ENCODE data around the gene SPHK2.
"Not testable (repeated sequence)": the region's sequence is repeated elsewhere in the genome, so short reads cannot be mapped to it uniquely, and the experiment has no call there.

Gene SPHK2

GRCh38 chr19:48624791-48625723 lies 5.8 kb downstream of the SPHK2 start:
- DNase-seq (ENCODE audit: low spot score), result no peak

- no peak for DNase-seq (ENCODE audit: low spot score)
Measured at GRCh38 chr19:48625891-48626327, 6.6 kb downstream of the SPHK2 start.

GRCh38 chr19:48627201-48627864 lies 8.0 kb downstream of the SPHK2 start:
- no peak for DNase-seq (ENCODE audit: low spot score)

- no peak for DNase-seq (ENCODE audit: low spot score)
Measured at GRCh38 chr19:48627865-48628314, 8.6 kb downstream of the SPHK2 start.

GRCh38 chr19:48628486-48629296 lies 9.4 kb downstream of the SPHK2 start:
- DNase-seq (ENCODE audit: low spot score), result no peak

GRCh38 chr19:48629297-48629598 lies 9.9 kb downstream of the SPHK2 start:
- DNase-seq (ENCODE audit: low spot score), result no peak

- DNase-seq (ENCODE audit: low spot score), result no peak
Measured at GRCh38 chr19:48629599-48630295, 10.4 kb downstream of the SPHK2 start.

- DNase-seq (ENCODE audit: low spot score), result no peak
Measured at GRCh38 chr19:48630296-48631063, 11.2 kb downstream of the SPHK2 start.

- no peak for DNase-seq (ENCODE audit: low spot score)
Measured at GRCh38 chr19:48631225-48631624, 11.9 kb downstream of the SPHK2 start.

- not testable (repeated sequence) for DNase-seq (ENCODE audit: low spot score)
Measured at GRCh38 chr19:48632286-48632685, 13.0 kb downstream of the SPHK2 start.

GRCh38 chr19:48632692-48633147 lies 13.4 kb downstream of the SPHK2 start:
- DNase-seq (ENCODE audit: low spot score), result no peak

- DNase-seq (ENCODE audit: low spot score), result no peak
Measured at GRCh38 chr19:48633148-48634035, 14.1 kb downstream of the SPHK2 start.

GRCh38 chr19:48634036-48634342 lies 14.7 kb downstream of the SPHK2 start:
- DNase-seq (ENCODE audit: low spot score), result no peak

- DNase-seq (ENCODE audit: low spot score), result peak; percentile 95
Measured at GRCh38 chr19:48634424-48635262, 15.3 kb downstream of the SPHK2 start.

GRCh38 chr19:48635263-48635965 lies 16.1 kb downstream of the SPHK2 start:
- peak; percentile 89 for DNase-seq (ENCODE audit: low spot score)

GRCh38 chr19:48635966-48636858 lies 16.9 kb downstream of the SPHK2 start:
- no peak for DNase-seq (ENCODE audit: low spot score)

GRCh38 chr19:48636859-48637448 lies 17.6 kb downstream of the SPHK2 start, which contains the start of gene DBP:
TSS of gene DBP (minus strand) at chr19:48637379. CDS start at chr19:48636994, 385 bp downstream.
- DNase-seq (ENCODE audit: low spot score), result no peak

Data from GM03348 (cell line).